Parathyroid adenoma (tissue), 2 donors: ENCODE results near the gene CRYBG1.

ENCODE experiments used
- H2AFZ ChIP-seq: fragments of 300-600 bp; sonication (generic); one replicate; pipeline ENCODE4 v1.7.0; 2017; ENCODE audit warnings: antibody characterized with exemption, mild to moderate bottlenecking
- H3K27ac ChIP-seq: fragments of 300-600 bp; sonication (generic); one replicate; pipeline ENCODE4 v1.7.0; 2017
- H3K27me3 ChIP-seq: fragments of 300-600 bp; sonication (generic); one replicate; pipeline ENCODE4 v1.7.0; 2017; ENCODE audit warnings: low read length; ENCODE audit not compliant: control insufficient read depth, insufficient read depth
- H3K36me3 ChIP-seq: fragments of 300-600 bp; sonication (generic); one replicate; pipeline ENCODE4 v1.7.0; 2017; ENCODE audit warnings: low read length; ENCODE audit not compliant: control insufficient read depth, insufficient read depth
- H3K4me1 ChIP-seq: fragments of 300-600 bp; sonication (generic); one replicate; pipeline ENCODE4 v1.7.0; 2017; ENCODE audit warnings: control low read depth
- H3K4me2 ChIP-seq: fragments of 300-600 bp; sonication (generic); one replicate; pipeline ENCODE4 v1.7.0; 2017; ENCODE audit warnings: low read length
- H3K4me3 ChIP-seq: fragments of 300-600 bp; sonication (generic); one replicate; pipeline ENCODE4 v1.7.0; 2017; ENCODE audit warnings: low read depth, low read length
- H3K79me2 ChIP-seq: fragments of 300-600 bp; sonication (generic); one replicate; pipeline ENCODE4 v1.7.0; 2017; ENCODE audit warnings: control low read depth
- H3K9ac ChIP-seq: fragments of 300-600 bp; sonication (generic); one replicate; pipeline ENCODE4 v1.7.0; 2017; ENCODE audit warnings: mild to moderate bottlenecking
- H3K9me3 ChIP-seq: fragments of 300-600 bp; sonication (generic); one replicate; pipeline ENCODE4 v1.7.0; 2017; ENCODE audit warnings: low read length; ENCODE audit not compliant: control insufficient read depth
- CTCF ChIP-seq: fragments of 300-600 bp; sonication (generic); IDR thresholded peaks from one replicate; pipeline ENCODE4 v1.7.0; 2017; ENCODE audit warnings: antibody characterized with exemption, mild to moderate bottlenecking
- donor health status: primary hyperparathyroidism.

Gene CRYBG1

GRCh38 chr6:106466211-106466610 is 105.7 kb downstream of the CRYBG1 start:
- H3K9me3 ChIP-seq, result no peaks in the 10 kb centered on the region
- no peak overlapping the region for H3K4me3 ChIP-seq
- H3K36me3 ChIP-seq, result no peaks in the 10 kb centered on the region
- TF ChIP-seq CTCF, result no peak
- H3K27ac ChIP-seq, result no peak overlapping the region
- H3K4me1 ChIP-seq, result no peaks in the 10 kb centered on the region
- H3K9ac ChIP-seq, result no peak overlapping the region
- H3K79me2 ChIP-seq, result no peaks in the 10 kb centered on the region
- no peak overlapping the region for H2AFZ ChIP-seq
- H3K27me3 ChIP-seq, result no peaks in the 10 kb centered on the region
- no peak overlapping the region for H3K4me2 ChIP-seq

- Histone ChIP-seq H3K27me3 (no peaks in the 10 kb centered on the region), H3K9ac (no peak overlapping the region), H3K36me3 (no peaks in the 10 kb centered on the region), H2AFZ (no peak overlapping the region), H3K9me3 (no peaks in the 10 kb centered on the region), H3K27ac (no peak overlapping the region), H3K4me2 (no peak overlapping the region), H3K79me2 (no peaks in the 10 kb centered on the region), H3K4me3 (no peak overlapping the region), H3K4me1 (no peaks in the 10 kb centered on the region)
- no peak for TF ChIP-seq CTCF
Measured at GRCh38 chr6:106468935-106469334, 108.4 kb downstream of the CRYBG1 start.

GRCh38 chr6:106469882-106470281 is 109.4 kb downstream of the CRYBG1 start:
- Histone ChIP-seq H3K27ac (no peak overlapping the region), H3K4me1 (no peaks in the 10 kb centered on the region)

GRCh38 chr6:106470316-106470715 is 109.8 kb downstream of the CRYBG1 start:
- H3K9ac ChIP-seq, result no peak overlapping the region
- no peak overlapping the region for H3K4me3 ChIP-seq
- no peaks in the 10 kb centered on the region for H3K9me3 ChIP-seq
- H3K36me3 ChIP-seq, result no peaks in the 10 kb centered on the region
- no peak overlapping the region for H3K27ac ChIP-seq
- TF ChIP-seq CTCF, result no peak
- no peaks in the 10 kb centered on the region for H3K79me2 ChIP-seq
- no peak overlapping the region for H3K4me2 ChIP-seq
- H3K4me1 ChIP-seq, result no peaks in the 10 kb centered on the region
- no peak overlapping the region for H2AFZ ChIP-seq
- no peaks in the 10 kb centered on the region for H3K27me3 ChIP-seq

More at GRCh38 chr6:106469882-106470281, 109.4 kb downstream of the CRYBG1 start:
- Histone ChIP-seq H2AFZ (no peak overlapping the region), H3K36me3 (no peaks in the 10 kb centered on the region), H3K4me2 (no peak overlapping the region), H3K4me3 (no peak overlapping the region), H3K27me3 (no peaks in the 10 kb centered on the region), H3K9ac (no peak overlapping the region), H3K9me3 (no peaks in the 10 kb centered on the region), H3K79me2 (no peaks in the 10 kb centered on the region)
- no peak for TF ChIP-seq CTCF

GRCh38 chr6:106470811-106471210 is 110.3 kb downstream of the CRYBG1 start:
- Histone ChIP-seq H3K27ac (no peak overlapping the region), H3K9ac (no peak overlapping the region), H3K36me3 (no peaks in the 10 kb centered on the region), H3K4me2 (no peak overlapping the region), H3K4me3 (no peak overlapping the region), H3K27me3 (no peaks in the 10 kb centered on the region), H3K79me2 (no peaks in the 10 kb centered on the region), H3K4me1 (no peaks in the 10 kb centered on the region), H2AFZ (no peak overlapping the region), H3K9me3 (no peaks in the 10 kb centered on the region)
- TF ChIP-seq CTCF, result no peak
